Measurements from ENCODE around the gene GOT1.

GOT1 gene

GRCh38 chr10:99430451-99431189 lies at the start of gene GOT1:
GOT1 (minus strand) TSS chr10:99430624; CDS start chr10:99430565, 59 bp downstream.
- DNase-seq (ENCODE audit: low spot score), result peak; percentile 100

GRCh38 chr10:99470327-99470726 lies 39.9 kb upstream of the GOT1 start:
- DNase-seq (ENCODE audit: low spot score), result no peak

GRCh38 chr10:99467236-99467999 lies 37.0 kb upstream of the GOT1 start:
- no peak for DNase-seq (ENCODE audit: low spot score)

GRCh38 chr10:99466632-99467223 lies 36.3 kb upstream of the GOT1 start:
- no peak for DNase-seq (ENCODE audit: low spot score)

- peak; percentile 24 for DNase-seq (ENCODE audit: low spot score)
These were observed 30.8 kb upstream of the GOT1 start for GRCh38 chr10:99461230-99461629.

DNA sequence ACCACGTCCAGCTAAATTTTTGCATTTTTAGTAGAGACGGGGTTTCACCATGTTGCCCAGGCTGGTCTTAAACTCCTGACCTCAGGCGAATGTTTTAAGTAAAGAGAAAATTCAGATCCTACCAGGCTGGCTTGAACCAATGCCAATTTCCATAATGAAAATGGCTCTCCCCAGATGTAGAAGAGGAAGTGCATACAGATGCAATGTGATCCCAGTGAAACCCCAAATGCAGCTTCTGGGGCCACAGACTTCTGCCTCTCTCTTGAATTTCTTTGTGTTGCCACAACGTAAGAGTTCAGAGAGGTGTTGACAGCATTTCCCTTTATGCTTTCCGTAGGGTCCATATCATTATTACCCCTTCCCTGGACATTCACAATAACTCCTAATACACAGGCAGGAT lies 29.6 kb upstream of the GOT1 start:
- no peak for DNase-seq (ENCODE audit: low spot score)

DNA sequence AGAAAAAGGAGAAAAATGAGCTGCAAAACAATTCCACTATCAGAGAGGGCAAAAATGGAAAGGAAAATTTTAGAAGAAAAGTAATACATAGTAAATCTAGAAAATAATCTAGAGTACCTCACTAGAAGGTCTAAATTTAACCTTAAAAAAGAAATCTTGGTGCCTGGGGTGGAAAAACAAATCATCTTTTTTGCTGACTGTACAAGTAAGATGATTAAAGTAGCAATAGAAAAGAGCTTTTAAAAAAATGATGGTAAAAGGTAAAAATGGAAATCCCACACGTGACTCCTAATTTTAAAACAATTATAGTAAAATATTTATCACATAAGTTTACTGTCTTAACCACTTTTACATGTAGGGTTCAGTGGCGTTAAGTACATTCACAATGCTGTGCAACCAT lies 28.8 kb upstream of the GOT1 start:
- no peak for DNase-seq (ENCODE audit: low spot score)

DNA sequence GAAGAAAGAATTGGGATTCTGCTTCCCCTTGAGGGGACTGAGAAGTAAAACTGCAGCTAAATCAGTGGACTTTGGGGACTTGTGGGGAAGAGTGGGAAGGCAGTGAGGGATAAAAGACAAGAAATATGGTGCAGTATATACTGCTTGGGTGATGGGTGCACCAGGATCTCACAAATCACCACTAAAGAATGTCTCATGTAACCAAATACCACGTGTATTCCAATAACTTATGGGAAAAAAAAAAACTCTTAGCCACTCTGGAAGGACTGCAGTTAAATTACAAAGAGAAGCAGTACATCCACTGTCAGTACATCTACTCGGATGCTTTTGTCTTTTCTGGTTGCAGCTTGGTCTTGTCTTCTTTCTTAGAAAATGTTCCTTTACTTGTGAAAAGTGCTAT lies 27.4 kb upstream of the GOT1 start:
- no peak for DNase-seq (ENCODE audit: low spot score)

DNA sequence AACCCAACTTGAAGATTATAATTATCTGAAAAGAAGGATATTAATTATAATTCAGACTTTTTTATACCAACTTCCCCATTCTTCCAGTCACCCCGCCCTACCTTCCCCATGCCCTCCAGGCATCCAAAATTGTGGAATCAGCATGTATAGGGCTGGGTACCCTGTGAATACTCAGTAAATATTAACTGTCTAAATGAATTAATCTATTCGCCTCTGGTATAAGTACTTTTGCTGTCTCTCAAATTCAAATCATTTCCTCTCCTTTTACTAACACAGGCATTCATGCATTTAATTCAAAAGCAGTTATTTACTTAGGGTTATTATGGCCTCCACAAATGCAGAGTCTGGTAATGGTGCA lies 26.5 kb upstream of the GOT1 start:
- DNase-seq (ENCODE audit: low spot score), result no peak

DNA sequence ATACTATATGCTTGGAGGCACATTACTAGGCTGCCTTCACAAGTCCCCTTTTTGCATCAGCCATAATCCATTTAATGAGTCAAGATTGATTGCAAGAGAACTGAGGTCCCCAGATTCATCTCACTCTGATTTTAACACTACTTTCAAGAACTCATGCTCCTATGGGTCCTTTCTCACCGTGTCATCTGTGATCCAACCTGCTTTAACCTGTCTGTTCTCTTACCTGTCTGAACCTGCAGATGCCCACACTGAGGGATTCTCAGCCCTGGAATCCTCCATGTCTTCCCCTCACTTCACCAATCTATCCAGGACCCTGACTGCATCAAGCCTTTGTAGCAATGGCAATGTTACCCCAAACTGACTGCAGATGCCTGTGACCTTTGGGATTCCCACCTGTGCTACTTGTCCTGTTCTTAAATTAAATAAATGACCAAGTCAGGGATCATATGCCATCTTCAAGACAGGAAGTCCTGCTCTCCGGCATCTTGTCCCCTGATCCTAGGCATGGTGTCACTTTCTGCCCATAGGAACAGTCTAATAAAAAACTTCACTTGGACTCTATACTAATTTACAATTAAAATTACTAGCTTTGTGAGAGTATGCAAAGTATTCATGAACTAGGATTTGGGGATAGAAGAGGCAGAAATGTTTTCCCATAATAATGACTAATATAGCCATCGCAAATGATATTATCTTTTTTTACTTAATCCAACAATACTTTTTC lies 25.9 kb upstream of the GOT1 start:
- DNase-seq (ENCODE audit: low spot score), result no peak

- no peak for DNase-seq (ENCODE audit: low spot score)
These were observed 21.6 kb upstream of the GOT1 start for GRCh38 chr10:99451981-99452380.

GRCh38 chr10:99451499-99451788 lies 21.0 kb upstream of the GOT1 start:
- no peak for DNase-seq (ENCODE audit: low spot score)

- no peak for DNase-seq (ENCODE audit: low spot score)
These were observed 20.4 kb upstream of the GOT1 start for GRCh38 chr10:99450624-99451498.

GRCh38 chr10:99450156-99450555 lies 19.7 kb upstream of the GOT1 start:
- no peak for DNase-seq (ENCODE audit: low spot score)

DNA sequence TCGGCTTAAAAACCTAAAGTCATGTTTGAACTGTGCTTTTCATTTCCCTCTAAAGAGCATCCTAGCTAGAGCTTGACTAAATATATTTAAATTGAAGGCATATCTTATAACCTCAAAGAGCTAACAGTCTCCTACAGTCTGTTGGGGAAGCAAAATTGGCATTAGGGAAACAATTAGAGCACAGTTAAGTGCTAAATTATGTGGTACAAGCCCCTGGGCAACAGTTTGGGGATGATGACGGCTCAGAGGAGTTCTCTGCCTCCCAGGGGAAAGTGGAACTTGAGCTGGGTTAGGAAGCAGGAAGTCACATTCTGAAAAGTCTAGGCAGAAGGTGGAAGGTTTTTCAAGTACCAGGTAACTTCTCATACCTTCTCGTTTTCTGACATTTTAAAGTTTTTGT lies 18.6 kb upstream of the GOT1 start:
- DNase-seq (ENCODE audit: low spot score), result no peak

GRCh38 chr10:99444383-99445045 lies 14.1 kb upstream of the GOT1 start:
- no peak for DNase-seq (ENCODE audit: low spot score)

- DNase-seq (ENCODE audit: low spot score), result no peak
These were observed 13.1 kb upstream of the GOT1 start for GRCh38 chr10:99443500-99443899.

- DNase-seq (ENCODE audit: low spot score), result no peak
These were observed 12.0 kb upstream of the GOT1 start for GRCh38 chr10:99442394-99442793.

GRCh38 chr10:99438890-99439289 lies 8.5 kb upstream of the GOT1 start:
- DNase-seq (ENCODE audit: low spot score), result no peak

GRCh38 chr10:99435986-99436638 lies 5.7 kb upstream of the GOT1 start:
- peak; percentile 45 for DNase-seq (ENCODE audit: low spot score)
